ENCODE data around the gene EDN2.

DNA sequence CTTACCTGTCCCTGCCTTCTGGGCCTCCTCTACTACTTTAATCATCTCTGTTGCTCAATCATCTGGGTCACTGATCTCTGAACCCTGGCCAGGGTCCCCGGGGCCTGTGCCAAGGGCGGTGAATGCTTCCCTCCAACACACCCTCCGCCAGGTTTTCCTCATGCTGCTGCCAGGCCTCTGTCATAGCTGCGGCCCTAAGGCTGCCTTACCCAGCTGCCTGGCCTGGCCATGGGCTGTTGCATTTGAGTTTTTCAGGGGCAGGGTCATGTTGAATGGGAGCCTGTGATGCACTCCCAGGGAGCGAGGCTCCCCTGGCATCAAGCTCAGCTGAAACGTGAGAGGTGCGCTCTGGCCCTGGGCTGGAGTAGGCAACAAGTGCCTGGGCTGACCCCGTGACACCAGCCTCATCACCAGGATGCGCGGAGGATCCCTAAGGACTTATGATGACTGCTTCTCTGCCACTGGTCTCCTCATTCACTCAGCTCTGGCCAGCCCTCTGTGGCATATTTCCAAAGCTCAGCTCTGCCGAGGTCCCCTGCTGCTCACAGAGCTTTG lies 7.6 kb downstream of the EDN2 start:
- TF ChIP-seq CTCF (IDR thresholded peaks at IDR 0.05) (no peak), POLR2A (IDR thresholded peaks at IDR 0.05) (no peak)
